HL-60 (cell line): ENCODE measurements around the gene LRFN2.

ENCODE experiments used
- GABPA ChIP-seq: IDR thresholded peaks from 2 replicates; pipeline ENCODE4 v1.6.1; 2012; ENCODE audit warnings: low read depth
- POLR2AphosphoS5 ChIP-seq: IDR thresholded peaks from 2 replicates; pipeline ENCODE4 v1.6.1; 2012; ENCODE audit warnings: low read depth
- TF ChIP-seq, protein P1 (sequence below): IDR thresholded peaks from one replicate; pipeline ENCODE4 v1.5.1; 2011; ENCODE audit warnings: low read length, control low read depth, inconsistent platforms; ENCODE audit not compliant: insufficient read depth

GRCh38 chr6:40597301-40597700 lies 10.1 kb upstream of the LRFN2 start:
- TF ChIP-seq POLR2AphosphoS5 (no peak), GABPA (no peak)
- TF ChIP-seq, protein P1, sequence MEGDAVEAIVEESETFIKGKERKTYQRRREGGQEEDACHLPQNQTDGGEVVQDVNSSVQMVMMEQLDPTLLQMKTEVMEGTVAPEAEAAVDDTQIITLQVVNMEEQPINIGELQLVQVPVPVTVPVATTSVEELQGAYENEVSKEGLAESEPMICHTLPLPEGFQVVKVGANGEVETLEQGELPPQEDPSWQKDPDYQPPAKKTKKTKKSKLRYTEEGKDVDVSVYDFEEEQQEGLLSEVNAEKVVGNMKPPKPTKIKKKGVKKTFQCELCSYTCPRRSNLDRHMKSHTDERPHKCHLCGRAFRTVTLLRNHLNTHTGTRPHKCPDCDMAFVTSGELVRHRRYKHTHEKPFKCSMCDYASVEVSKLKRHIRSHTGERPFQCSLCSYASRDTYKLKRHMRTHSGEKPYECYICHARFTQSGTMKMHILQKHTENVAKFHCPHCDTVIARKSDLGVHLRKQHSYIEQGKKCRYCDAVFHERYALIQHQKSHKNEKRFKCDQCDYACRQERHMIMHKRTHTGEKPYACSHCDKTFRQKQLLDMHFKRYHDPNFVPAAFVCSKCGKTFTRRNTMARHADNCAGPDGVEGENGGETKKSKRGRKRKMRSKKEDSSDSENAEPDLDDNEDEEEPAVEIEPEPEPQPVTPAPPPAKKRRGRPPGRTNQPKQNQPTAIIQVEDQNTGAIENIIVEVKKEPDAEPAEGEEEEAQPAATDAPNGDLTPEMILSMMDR = no peak
